Brain microvascular endothelial cell (primary cell): Measurements from ENCODE around the gene GRK3.
"Not testable (repeated sequence)": the region's sequence is repeated elsewhere in the genome, so short reads cannot be mapped to it uniquely, and the experiment has no call there.

Experiments
- DNase-seq: peaks from one replicate; pipeline ENCODE4 v3.0.0-alpha.2; 2020
- H3K27ac ChIP-seq: fragments of 250-450 bp; sonication (Bioruptor Pico); 2 replicates; pipeline ENCODE4 v1.5.1; 2020; ENCODE audit warnings: mild to moderate bottlenecking, moderate library complexity
- H3K27me3 ChIP-seq: fragments of 250-450 bp; sonication (Bioruptor Pico); replicated peaks from 2 replicates; pipeline ENCODE4 v1.5.1; 2020; ENCODE audit warnings: mild to moderate bottlenecking
- H3K36me3 ChIP-seq: fragments of 250-450 bp; sonication (Bioruptor Pico); replicated peaks from 2 replicates; pipeline ENCODE4 v1.5.1; 2020; ENCODE audit warnings: mild to moderate bottlenecking
- H3K4me3 ChIP-seq: 2 replicates; pipeline ENCODE4 v1.5.1; 2011; ENCODE audit warnings: low read depth, mild to moderate bottlenecking, control low read depth, low read length, moderate library complexity
- CTCF ChIP-seq: IDR thresholded peaks from 2 replicates; pipeline ENCODE4 v1.5.1; 2011; ENCODE audit warnings: low read depth, mild to moderate bottlenecking, moderate library complexity, low read length, control low read depth, inconsistent platforms; ENCODE audit errors: missing control alignments
- in situ Hi-C: cut with HindIII; loops from 2 replicates; pipeline ENCODE4 v1.10.0; 2017; ENCODE audit warnings: low sequenced_read_pairs, low pct_ligation_motif_present

The GRK3 gene

GRCh38 chr22:25582946-25583345, 18.5 kb downstream of the GRK3 start:
- in situ Hi-C loops: no loop called here
- DNase-seq: no peak
- Histone ChIP-seq H3K27me3 (no peaks in the 10 kb centered on the region), H3K36me3 (no peaks in the 10 kb centered on the region), H3K27ac (no peak overlapping the region), H3K4me3 (no peak overlapping the region)
- TF ChIP-seq CTCF: no peak

DNA sequence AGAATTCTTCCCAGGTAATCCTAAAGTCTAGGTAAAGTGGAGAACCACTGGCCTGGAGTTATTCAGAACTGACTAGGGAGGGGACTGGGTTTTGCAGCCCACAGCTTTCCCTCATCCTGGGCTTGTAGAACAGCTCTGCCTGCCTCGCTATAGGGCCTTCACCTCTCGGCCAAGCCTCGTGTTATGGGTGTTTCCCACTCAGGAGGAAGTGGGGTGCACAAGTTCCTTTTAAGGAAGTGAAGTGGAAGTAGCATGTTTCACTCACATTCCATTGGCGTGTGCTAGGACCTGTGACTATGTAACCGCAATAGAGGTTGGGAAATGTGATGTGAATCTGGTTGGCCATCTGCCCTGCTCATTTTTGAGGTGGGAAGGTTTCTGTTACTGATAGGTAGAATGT, 20.5 kb downstream of the GRK3 start:
- H3K27ac ChIP-seq, H3K27me3 ChIP-seq, H3K36me3 ChIP-seq, in situ Hi-C loops, H3K4me3 ChIP-seq: not testable (repeated sequence)
- DNase-seq: peak; percentile 32

DNA sequence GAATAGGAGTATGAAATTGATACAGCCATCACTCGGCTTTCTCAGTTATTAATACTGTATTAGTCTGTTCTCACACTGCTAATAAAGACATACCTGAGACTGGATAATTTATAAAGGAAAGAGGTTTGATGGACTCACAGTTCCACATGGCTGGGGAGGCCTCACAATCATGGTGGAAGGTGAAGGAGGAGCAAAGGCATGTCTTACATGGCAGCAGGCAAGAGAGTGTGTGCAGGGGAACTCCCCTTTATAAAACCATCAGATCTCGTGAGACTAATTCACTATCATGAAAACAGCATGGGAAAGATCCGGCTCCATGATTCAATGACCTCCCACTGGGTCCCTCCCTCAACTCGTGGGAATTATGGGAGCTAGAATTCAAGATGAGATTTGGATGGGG, 25.2 kb downstream of the GRK3 start:
- DNase-seq, H3K4me3 ChIP-seq, H3K27ac ChIP-seq, H3K27me3 ChIP-seq, H3K36me3 ChIP-seq, in situ Hi-C loops: not testable (repeated sequence)

DNA sequence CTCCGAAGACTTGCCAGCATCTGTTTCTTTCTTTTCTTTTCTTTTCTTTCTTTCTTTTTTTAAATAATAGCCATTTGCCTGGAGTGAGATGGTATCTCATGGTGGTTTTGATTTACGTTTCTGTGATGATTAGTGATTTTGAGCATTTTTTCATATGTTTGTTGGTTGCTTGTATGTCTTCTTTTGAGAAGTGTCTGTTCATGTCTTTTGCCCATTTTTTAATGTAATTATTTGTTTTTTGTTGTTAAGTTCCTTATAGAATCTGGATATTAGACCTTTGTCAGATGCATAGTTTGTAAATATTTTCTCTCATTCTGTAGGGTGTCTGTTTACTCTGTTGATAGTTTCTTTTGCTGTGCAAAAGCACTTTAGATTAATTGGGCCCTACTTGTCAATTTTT, 28.8 kb downstream of the GRK3 start:
- DNase-seq, H3K27ac ChIP-seq, H3K27me3 ChIP-seq, in situ Hi-C loops, H3K36me3 ChIP-seq, H3K4me3 ChIP-seq: not testable (repeated sequence)

GRCh38 chr22:25598609-25599008, 34.1 kb downstream of the GRK3 start:
- no peak for TF ChIP-seq CTCF
- H3K27ac ChIP-seq: no peak overlapping the region
- H3K4me3 ChIP-seq: no peak overlapping the region
- H3K36me3 ChIP-seq: no peaks in the 10 kb centered on the region
- in situ Hi-C loops: no loop called here
- no peak for DNase-seq
- H3K27me3 ChIP-seq: no peaks in the 10 kb centered on the region

- no peak overlapping the region for H3K4me3 ChIP-seq
- DNase-seq: no peak
- H3K36me3 ChIP-seq: no peaks in the 10 kb centered on the region
- no peaks in the 10 kb centered on the region for H3K27me3 ChIP-seq
- no peak overlapping the region for H3K27ac ChIP-seq
- in situ Hi-C loops: no loop called here
- no peak for TF ChIP-seq CTCF
Observed at GRCh38 chr22:25602445-25602844, 38.0 kb downstream of the GRK3 start.

- no peak overlapping the region for H3K4me3 ChIP-seq
- H3K27me3 ChIP-seq: no peaks in the 10 kb centered on the region
- TF ChIP-seq CTCF: no peak
- no peak overlapping the region for H3K27ac ChIP-seq
- DNase-seq: no peak
- no peaks in the 10 kb centered on the region for H3K36me3 ChIP-seq
- in situ Hi-C loops: no loop called here
Observed at GRCh38 chr22:25602916-25603315, 38.4 kb downstream of the GRK3 start.

DNA sequence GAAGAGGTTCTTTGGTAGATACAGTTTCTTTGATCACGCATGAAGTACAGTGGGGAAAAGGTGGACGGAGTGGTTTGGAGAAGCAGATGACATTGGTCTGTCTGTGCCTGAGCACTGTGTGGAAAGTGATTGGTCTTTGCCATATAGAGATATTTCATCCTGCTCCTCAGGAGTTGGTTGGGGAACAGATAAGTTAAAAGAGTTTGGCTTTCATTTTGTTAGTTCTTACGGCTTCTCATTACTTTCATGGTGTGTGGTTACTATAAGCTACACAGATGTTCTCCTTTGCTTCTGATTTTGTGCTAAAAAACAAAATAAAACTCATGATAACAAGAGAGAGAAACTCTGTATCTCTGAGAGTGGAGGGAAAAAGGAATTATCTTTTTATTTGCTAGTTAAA, 40.7 kb downstream of the GRK3 start:
- DNase-seq, in situ Hi-C loops, H3K27ac ChIP-seq, H3K4me3 ChIP-seq, H3K27me3 ChIP-seq, H3K36me3 ChIP-seq: not testable (repeated sequence)

- H3K4me3 ChIP-seq, in situ Hi-C loops: not testable (repeated sequence)
Observed at GRCh38 chr22:25605565-25605964, 41.1 kb downstream of the GRK3 start.

GRCh38 chr22:25611284-25611683, 46.8 kb downstream of the GRK3 start:
- DNase-seq, H3K27me3 ChIP-seq, H3K36me3 ChIP-seq, H3K4me3 ChIP-seq, in situ Hi-C loops, H3K27ac ChIP-seq: not testable (repeated sequence)

More at GRCh38 chr22:25605565-25605964, 41.1 kb downstream of the GRK3 start:
- DNase-seq, H3K36me3 ChIP-seq, H3K27ac ChIP-seq, H3K27me3 ChIP-seq: not testable (repeated sequence)

- H3K27me3 ChIP-seq, in situ Hi-C loops, H3K36me3 ChIP-seq, DNase-seq, H3K27ac ChIP-seq, H3K4me3 ChIP-seq: not testable (repeated sequence)
Observed at GRCh38 chr22:25613131-25613530, 48.7 kb downstream of the GRK3 start.
